HG03196 (cell line): Measurements from ENCODE around the gene CCDC24.

Experiments used
- ATAC-seq: cut with Tn5 transposase; IDR thresholded peaks from one replicate; pipeline ENCODE4 v1.9.1; 2021; ENCODE audit not compliant: unreplicated experiment

The CCDC24 gene

DNA sequence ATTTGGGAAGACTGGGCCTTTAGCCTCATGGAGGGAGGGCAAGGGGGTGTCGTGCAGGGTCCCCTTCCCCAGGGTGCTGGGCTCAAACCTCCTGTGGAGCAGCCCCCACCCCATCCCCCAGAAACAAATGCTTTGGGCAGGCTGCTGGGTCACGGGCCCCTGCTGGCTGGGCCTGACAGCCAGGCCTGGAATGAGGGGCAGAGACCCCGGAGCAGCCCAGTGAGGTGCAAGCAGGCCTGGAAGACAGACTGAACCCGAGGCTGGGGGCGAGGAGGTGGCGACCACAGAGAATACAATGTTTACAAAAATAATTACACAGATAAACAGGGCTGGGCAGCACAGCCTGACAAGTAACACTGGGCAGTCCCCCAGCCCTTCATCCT lies 5.3 kb downstream of the CCDC24 start:
- ATAC-seq, result no peak

DNA sequence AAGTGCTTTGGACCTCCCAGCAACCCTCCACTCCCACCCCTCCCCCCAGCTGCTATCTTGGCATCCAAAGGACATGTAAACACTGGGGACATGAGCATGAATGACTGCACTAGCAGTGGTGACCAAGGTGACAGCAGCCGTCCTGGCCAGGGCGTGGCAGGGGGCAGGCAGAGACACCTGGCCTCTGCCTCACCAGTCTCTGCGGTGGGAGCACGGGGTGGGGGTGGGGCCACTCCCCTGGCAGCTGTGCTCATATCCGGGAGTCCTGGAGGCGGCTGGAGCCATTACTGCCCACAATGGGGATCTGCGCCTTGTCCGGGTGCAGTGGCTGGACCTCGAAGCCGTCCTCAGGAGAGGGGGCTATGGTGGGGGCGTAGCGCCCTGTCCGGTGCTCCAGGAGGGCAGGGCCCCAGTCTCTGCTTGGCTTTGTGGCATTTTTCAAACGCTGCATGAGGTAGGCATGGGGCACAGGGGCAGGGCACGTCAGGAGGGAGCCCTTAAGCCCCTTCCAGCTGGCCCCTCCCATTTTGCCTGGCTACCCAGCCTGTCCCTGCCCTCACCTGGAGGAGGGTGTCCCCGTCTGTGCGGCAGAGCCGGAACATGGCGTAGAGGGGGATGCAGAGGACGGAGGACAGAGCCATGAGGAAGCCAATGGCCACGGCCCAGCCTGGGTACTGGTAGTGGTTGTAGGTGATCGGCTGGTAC lies 6.0 kb downstream of the CCDC24 start:
- no peak for ATAC-seq

DNA sequence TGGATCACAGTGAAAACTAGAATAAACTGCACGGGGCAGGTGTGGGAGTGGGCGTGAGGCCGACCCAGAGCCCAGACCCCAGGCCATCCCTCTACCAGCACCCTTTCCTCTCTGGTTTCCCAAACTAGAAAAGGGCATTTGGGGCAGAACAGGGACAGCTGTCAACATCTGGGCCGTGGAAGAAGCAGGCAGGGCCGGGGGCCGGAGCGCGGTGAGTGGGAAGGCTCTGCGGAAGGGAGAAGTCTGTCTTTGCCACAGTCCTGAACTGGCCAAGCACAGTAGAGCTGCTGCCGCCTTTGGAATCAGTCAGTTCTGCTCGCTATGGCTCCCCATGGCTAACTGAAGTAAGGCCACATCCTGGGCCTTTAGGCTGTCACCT lies 6.6 kb downstream of the CCDC24 start:
- ATAC-seq, result no peak

DNA sequence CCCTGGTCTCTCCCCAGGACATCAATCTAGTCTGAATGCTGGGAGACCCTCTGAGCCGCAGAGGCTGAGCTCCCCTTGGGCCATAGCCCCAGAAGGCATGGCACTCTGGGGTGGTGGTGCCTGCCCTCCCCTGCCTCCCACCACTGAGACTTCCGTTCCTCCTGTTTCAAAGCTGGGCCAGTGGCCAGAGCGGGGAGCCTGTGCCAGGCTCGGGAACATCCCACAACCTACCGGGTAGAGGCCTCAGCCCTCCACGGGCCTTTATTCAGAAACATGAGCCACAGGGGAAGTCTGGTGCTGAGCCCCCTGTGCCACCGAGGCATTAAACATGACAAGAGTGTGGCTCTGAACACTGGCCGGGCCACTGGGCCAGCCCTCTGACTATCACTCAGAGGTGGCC lies 8.1 kb downstream of the CCDC24 start:
- ATAC-seq, result no peak

DNA sequence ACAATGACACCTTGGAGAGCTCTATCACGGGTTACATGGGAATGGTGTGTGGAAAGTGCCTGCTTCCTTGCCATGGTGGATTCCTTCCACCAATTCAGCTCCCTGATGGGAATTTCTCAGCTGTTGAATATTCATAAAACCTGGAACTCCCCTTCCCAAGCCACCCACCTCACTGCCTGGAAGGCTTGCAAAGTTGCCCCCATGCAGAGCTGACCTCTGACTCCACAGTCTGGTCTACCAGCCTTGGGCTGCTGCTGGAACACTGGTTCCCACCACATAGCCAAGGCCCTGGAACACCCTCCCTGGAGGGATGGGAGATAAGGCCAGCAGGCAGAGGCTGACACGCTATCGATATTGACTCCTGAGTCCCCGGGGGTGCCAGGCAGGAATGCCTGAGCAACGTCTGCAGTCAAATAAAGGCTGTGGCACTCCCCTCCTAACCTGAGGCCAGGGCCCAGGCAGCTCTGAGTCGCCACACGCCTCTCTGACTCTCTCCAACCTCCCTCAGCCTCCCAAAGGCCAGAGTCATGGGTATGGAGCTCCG lies 8.8 kb downstream of the CCDC24 start:
- ATAC-seq, result no peak

DNA sequence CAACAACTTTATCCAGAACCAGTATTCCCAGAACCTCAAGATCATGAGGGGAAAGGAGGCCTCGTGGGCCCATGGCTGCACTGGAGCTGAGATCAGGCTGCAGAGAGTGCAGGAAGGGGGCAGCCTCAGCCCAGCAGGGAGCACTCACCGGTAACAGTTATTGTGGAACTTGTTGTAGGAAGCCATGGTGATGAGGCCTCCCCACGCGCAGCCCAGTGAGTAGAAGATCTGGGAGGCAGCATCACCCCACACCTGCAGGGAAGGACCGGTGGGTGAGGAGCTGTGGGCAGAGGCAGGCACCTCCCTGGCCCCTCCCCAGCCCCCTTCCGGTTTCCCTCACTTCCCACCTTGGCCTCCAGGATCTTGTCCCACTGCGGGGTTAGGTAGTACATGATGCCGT lies 10.8 kb downstream of the CCDC24 start:
- ATAC-seq, result no peak

DNA sequence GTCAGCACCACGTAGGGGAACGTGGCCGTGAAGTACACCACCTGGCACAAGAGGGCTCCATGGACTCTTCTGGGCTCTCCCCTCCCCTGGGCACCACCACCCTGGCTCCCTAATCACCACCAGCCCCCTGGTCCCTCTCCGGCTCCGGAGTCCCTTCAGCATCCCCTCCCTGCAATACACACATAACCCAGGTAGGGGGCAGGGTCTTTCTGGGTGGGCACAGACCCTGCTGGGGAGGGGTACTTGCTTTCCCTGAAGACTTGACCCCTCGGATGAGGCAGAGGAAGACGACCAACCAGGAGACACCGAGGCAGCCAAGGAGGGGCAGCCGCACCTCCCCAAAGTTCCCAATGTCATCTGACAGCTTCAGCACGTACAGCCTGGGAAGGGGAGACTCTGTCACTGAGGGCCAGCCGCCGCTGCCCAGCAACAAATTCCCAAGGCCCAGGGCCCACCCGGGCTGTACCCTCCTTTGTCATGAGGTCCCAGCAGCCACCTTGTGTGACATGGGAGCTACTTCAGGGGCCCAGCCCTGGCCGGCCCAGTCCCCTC lies 11.3 kb downstream of the CCDC24 start:
- no peak for ATAC-seq

DNA sequence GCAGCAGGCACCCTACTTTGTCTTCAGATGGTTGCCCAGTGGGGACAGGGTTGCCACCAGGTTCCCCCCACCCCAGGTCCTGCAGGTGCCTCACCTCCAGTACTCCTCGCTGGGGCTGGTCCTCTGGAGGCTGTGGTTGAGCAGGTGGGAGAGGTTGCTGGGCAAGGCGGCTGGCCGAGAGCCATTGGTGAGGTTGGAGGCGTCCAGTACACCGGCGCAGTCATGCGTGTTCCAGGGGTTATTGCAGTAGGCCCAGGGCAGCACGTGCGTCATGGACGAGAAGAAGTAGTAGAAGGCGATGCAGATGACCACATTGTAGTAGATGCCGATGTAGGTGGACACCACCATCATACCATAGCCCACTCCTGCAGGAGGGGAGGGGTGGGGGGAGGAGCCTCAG lies 16.9 kb downstream of the CCDC24 start:
- ATAC-seq, result no peak

DNA sequence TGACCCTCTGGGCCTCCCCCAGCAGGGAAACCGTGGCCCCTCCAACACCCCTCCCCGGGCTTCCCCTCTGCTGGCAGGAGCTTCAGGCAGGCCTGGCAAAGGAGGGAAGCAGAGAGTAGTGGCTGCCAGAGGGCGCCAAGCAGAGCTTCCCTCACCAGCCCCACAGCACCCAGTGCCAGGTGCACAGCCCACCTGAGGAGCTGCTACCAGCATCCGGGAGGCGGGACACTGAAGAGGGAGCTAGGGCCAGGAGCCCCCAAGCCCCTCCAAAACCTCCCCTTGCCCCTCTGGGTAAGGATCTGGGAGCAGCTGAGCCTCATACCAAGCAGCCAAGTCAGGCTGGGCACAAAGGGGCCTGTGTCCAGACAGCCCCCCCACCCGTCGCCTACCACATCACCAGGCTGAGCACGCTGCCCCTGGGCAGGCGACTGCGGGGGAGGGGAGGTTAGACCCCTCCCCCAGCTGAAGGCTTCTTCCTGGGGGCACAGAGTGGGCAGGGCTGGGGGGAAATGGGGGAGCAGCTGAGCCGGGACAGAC lies 19.6 kb downstream of the CCDC24 start:
- ATAC-seq, result no peak

DNA sequence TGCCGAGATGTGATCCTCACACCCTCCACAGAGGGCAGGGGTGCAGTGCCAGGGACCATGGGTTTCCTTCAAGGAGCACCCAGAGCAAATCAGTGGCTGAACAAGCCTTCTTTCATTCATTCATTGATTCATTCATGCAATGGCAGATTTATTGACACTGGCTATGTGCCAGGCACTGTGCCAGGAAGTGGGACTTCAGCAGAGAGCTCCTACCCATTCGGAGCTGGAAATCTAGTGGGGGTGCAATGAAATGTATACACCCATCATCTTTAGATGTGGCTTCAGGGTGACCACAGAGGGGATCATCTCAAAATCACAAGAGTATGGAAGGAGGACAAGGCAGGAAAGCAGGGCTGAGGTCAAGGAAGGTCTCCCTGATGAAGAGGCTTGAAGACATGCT lies 21.0 kb downstream of the CCDC24 start:
- ATAC-seq, result no peak

DNA sequence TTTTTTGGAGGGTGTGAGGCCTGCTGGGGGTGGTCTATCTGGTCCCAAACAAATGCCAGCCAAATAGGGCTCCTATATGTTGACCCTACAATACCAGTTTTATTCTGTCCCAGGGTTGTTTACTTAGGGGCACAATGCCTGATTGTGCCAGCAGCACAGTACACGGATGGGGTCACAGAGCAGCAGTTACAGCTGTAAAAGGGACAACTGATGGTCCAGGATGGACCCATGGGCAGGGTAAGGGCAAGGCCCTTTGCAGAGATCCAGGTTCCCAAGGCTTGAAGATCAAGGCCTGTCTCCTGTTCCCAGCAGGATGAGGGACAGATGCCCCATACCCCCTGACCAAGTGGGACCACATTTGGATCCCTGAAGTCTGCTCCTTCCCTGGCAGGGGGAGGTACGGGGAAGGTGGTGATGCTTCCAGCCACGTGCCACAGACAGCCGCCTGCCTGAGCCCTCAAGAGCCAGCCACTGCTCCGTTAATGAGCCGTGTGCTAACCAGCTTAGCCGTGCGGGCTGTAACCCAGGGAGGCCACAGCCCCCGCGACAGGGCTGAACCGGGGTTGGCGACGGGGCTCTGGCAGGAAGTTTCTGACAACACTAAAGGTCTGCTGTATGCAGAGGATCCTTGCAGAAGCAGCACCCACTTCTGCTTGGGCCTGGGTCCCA lies 21.7 kb downstream of the CCDC24 start:
- no peak for ATAC-seq

DNA sequence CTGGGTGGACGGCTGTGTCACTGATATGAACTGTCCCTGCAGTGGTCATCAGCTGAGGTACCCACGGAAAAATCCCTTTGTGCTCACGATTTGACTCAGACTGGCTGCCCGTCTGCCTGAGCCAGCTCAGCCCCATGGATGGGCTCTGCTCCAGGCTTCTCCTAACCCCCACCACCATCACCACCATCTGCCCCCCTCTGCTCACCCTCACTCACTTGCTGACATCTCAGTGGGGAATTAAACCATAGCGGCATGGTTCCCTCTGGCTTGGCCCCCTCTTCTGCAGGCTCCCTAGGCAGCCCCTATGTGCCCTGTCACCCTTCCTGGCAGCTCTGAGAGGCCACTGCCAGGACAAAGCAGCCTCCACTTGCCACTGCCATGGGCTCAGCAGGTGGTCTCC lies 22.6 kb downstream of the CCDC24 start:
- no peak for ATAC-seq

DNA sequence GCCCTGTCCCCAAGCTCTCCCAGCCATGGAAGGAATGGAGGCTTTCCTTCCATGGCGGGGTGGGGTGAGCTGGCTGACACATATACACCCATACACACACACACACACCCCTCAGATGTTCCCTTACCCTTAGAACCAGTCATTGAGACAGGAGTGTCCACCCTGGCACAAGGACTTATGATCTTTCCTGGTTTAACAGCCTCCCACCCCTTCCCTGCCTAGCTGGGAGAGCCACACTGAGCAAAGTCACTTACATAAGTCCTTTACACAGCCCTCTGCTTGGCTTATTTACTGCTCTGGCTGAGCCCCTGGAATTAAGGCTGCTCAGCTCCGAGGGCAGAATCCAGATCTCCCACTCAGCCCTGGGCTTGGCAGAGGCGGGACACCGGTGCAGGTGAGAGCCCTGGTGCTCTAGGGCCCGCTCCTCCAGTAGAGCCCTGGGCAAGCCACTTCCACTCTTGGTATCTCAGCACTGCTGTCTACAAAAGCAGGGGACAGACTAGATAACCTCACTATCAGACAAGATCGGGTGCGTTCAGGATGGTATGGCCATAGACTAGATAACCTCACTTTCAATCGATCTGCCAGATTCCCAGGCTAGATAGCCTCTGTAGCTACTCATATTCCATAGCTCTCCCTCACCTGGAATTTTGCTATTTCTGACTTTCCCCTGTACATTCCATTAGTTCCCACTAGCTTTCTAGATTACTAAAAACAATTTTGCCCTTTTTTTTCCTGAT lies 23.1 kb downstream of the CCDC24 start:
- no peak for ATAC-seq

DNA sequence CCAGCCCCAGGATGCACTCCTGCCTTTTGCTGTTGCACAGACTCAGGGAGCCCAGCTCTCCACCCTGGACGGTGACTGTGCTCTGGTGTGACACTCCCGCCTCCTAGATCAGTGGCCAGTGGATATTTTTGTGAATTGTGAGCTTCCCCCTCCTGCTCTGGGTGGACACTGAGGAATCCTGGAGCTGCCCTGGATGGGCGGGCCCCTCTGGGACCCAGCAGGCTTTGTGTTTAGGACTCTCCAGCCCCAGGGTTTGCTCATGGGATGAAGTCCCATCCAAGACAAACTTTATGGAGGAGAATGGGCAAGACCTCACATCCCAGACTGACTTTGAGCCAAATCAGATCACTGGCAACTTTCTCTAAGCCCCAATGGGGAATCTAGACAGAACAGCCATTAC lies 23.8 kb downstream of the CCDC24 start:
- no peak for ATAC-seq

DNA sequence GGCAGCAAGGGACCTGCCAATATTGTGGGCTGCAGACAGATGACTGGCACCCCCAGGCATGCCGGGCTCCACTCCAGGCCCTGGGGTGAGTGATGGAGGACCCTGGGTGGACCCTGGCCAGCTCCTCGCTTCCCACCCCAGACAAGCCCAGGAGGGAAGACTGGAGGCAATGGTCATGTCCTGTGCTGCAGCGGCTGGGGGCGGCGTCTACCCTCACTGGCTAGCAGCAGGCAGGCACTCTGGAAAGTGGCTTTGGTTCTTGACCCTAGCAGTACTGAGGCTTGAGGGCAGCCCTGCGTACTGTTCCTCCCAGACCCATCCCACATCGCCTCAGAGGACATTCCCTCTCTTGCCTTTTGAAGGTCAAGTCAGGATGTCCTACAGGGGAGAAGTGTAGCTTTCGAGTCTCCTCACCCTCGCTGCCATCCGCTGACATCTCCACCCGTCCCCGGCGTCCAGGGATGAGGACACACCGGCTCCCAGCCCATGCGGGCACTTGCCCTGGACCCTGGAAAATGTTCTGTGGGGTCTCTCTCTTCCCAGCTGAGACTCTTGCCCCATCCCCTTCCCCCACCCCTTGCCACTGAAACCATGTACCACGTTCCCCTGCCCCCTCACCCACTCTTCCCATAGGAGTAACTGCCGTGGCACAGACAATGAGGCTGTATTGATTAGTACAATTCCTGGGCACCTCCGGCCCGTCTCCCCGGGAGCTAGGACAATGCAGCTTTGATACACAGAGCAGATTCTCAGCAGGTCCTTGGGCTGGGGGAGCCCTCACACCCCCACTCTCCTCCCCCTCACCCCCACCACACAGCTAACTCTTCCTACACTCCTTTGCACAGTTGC lies 24.9 kb downstream of the CCDC24 start:
- no peak for ATAC-seq

DNA sequence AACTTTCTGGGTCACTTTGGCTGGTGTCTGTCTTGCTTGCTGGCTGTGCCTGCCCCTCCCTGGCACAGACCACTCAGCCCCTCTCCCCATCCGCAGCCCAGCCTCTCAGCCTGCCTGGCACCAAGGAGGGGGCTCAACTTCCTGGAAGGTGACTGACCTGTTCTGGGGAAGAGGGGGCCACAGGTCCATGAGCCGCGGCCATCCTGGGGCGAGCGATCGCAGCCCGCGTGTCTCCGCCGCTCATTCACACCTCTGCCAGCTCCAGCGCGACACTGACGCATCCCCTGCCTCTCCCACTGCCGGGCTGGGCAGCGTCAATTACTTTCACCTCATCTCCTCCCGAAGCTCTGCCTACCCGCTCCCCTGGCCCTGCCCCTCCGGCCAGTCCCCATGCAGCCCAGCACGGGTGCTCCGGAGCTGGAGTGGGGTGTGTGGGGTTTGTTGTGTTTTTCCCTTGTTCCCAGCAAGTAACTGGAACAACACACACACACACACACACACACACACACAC lies 25.5 kb downstream of the CCDC24 start:
- ATAC-seq, result no peak

DNA sequence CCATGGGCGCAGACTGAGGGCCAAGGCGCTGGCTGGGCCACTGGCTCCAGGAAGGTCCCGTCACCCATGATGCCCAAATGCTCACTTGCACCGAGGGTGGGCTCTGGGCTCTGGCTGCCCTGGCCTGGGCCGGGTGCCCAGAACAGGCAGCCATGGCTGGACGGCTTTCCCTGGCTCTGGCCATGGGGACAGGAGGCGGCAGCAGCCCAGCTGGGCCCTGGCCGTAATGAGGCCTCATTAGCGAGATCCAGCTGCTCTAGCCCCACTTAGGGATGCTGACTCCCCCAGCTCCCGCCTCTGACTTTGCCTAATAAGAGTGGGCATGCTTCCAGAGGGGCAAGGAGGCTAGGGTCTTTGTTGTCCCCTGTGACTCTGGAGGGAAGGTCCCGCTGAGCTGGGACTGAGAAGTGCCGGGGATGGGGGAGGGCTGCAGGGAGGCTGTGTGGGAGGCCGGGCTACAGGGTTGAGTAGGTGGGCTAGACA lies 28.1 kb downstream of the CCDC24 start:
- no peak for ATAC-seq

DNA sequence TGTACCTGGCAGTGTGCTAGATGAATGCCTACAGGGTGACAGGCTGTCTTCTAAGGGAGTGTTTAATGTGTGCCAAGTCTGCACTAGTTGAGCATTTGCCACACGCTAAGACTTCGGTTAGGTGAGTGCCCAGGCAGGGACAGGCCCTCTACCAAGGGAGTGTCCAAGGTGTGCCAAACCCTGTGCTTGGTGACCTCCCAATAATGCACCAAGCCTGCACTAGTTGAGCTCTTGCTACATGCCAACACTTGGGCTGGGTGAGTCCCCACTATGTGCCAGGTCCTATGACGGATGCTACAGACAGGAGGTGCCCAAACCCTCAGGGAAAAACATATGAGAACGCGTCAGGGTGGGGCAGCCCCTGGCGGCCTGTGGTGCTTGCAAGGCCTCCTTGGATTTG lies 29.1 kb downstream of the CCDC24 start:
- no peak for ATAC-seq

DNA sequence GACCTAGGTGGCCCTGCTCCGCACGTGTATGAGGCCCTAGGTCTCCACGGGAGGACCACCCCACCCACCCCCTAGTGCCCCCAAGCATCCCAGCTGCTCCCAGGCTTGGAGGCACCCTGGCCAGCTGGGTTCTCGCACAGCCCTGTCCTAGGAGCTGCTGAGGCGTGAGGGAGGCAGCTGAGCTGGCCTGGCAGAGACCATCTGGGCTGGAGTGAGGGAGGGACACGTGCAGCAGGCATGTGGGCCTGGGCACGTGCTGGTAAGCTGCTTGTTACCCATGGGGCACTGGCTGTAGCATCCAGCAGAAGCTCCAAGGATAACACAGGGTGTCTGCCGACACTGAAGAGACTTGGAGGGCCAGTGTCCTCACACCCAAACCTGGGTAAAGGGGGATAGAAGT lies 29.8 kb downstream of the CCDC24 start:
- no peak for ATAC-seq
